AG20443 (cell line): ENCODE data around the gene SPG21.

Source experiments
- DNase-seq: peaks from one replicate; pipeline ENCODE4 v3.0.0; 2012; ENCODE audit warnings: low spot score, mixed read lengths

Gene SPG21

GRCh38 chr15:64938192-64938591 lies 51.5 kb downstream of the SPG21 start:
- DNase-seq = no peak

GRCh38 chr15:64934023-64934422 lies 55.7 kb downstream of the SPG21 start:
- DNase-seq = peak; percentile 4

DNA sequence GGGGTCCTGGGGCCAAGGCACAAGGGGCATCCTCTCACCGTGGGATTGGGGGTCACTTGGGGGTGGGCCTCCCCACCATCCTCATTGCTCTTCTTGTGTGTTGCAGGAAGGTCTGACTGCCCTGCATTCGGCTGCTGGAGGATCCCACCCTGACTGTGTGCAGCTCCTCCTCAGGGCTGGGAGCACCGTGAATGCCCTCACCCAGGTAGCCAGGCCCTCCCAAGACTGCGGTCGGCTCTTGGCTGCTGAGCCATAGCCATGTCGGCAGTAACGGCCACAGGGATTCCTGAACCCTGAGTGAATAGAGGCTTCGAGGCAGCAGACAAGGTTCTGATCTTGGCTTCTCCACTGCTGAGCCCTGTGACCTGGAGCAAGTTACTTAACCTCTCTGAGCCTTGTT lies 58.3 kb downstream of the SPG21 start:
- DNase-seq = peak; percentile 9

DNA sequence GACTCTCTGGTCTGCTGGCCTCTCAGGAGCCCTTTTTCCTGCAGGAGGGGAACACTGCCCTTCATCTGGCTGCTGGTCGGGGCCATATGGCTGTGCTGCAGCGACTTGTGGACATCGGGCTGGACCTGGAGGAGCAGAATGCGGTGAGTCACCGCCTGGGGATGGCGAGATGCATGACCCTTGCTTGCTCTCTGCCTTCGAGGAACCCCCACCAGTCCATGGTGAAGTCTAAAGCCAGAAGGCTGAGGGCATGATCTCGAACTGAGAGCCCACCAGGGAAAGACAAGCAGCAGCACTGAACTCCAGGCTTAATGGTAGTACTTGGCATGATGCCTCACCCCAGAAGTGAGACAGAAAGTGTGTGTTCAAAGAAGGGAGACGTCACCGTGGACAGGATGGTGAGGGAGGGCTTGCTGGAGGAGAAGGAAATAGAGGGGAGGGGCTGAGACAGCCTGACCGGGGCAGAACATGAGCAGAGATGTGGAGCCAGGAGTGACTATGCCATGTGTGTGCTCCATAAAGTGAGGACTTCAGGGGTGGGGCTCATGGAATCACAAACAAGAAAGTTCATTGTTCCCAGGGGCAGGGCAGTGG lies 58.8 kb downstream of the SPG21 start:
- DNase-seq = peak; percentile 69

DNA sequence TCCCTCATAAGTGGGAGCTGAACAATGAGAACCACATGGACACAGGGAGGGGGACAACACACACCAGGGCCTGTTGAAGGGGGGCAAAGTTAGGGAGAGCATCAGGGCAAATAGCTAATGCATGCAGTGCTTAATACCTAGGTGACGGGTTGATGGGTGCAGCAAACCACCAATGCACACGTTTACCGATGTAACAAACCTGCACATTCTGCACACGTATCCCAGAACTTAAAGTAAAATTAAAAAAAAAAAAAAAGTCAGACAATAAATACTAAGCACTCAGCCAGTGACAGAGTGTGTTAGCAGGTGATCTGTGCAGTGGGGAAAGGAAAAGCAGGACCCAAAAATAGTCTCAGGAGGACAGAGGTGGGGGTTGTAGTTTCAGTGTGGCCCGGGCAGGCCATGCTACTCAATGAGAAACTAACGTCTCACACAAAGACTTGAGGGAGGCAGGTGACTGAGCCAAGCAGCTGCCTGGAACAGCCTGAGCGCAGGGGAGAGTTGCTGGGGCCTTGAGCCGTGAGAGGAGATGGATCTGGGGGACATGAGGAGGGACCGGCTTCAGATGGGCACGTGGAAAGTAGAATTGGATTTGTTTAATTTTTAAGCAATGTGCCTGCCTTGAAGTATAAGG lies 59.6 kb downstream of the SPG21 start:
- peak; percentile 2 for DNase-seq

DNA sequence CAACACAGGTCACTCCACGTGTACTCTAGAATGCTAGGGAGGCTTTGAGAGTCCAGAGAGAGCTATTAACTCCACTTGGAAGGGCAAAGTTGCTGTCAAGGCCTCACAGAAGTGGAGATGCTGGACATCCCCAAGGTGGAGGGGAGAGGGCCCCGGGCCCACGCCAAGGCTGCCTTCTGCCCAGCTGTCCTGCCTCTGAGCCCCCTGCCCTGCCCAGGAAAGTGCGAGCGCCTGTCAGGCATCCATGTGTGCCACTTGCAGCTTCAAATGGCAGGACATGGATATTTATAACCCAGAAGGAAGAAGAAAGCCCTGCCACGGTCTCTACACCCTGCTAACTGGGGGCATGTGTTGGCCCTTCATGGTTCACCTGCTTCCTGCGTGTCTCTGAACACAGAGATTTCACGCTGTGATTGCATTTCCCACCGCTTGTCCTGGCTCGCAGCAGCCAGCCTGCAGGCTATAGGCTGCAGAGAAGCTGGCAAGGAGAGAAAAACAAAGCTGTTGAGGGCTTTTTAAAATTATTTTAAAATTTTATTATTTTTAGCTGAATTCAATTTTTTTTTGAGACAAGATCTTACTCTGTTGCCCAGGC lies 61.0 kb downstream of the SPG21 start:
- peak; percentile 2 for DNase-seq

- DNase-seq = no peak
Measured at GRCh38 chr15:64926661-64927060, 63.1 kb downstream of the SPG21 start.

- no peak for DNase-seq
Measured at GRCh38 chr15:64925335-64926330, 64.1 kb downstream of the SPG21 start.

DNA sequence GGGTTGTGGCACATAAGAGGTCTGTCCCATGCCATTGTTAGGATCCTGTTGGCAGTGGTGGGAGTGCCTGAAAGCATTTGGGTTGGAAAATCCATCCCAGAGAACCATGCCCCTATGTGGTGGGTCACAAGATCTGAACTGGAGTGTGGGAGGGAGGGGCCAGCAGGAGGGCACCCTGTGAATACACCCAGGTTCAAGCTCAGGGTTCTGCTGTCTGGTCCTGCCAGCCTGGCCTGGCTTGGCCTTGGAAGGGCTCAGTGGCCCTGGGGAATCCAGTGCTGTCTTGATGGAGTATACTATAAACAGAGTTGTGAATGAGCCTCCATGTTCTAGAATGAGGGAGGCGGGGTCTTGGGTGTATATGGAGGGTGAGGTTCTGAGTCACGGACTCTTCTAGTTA lies 66.2 kb downstream of the SPG21 start:
- no peak for DNase-seq

GRCh38 chr15:64921711-64922110 lies 68.0 kb downstream of the SPG21 start:
- no peak for DNase-seq

DNA sequence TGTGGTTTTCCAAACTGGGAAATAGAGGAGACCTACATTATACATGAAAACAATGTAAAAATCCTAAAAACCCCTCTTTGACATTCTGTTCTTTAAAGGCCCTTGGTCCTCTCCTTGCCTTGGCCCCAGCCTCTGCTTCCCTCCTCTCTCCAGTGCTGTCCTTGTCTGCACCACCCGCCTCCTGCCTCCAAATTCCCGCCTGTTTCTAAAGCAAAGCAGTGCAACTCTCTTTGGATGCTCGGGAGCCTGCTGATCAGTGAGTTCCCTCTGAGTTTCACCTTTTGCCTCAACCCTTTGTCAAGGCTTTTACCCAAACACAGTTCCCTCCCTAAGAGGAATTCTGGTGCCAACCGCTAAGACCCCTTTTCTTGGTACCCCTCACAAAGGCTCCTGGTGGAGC lies 70.0 kb downstream of the SPG21 start:
- DNase-seq = no peak

- DNase-seq = no peak
Measured at GRCh38 chr15:64917211-64917610, 72.5 kb downstream of the SPG21 start.

DNA sequence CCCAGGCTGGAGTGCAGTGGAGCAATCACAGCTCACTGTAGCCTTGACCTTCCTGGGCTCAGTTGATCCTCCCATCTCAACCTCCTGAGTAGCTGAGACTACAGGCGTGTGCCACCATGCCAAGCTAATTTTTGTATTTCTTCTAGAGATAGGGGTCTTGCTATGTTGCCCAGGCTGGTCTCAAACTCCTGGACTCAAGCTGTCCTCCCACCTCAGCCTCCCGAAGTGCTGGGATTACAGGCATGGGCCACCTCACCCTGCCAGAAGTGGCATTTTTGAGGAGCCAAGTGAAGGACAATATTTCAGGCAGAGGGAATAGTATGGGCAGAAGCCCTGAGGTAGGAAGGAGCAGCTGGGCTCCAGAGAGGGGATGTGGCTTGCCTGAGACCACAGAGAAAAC lies 73.3 kb downstream of the SPG21 start:
- no peak for DNase-seq

DNA sequence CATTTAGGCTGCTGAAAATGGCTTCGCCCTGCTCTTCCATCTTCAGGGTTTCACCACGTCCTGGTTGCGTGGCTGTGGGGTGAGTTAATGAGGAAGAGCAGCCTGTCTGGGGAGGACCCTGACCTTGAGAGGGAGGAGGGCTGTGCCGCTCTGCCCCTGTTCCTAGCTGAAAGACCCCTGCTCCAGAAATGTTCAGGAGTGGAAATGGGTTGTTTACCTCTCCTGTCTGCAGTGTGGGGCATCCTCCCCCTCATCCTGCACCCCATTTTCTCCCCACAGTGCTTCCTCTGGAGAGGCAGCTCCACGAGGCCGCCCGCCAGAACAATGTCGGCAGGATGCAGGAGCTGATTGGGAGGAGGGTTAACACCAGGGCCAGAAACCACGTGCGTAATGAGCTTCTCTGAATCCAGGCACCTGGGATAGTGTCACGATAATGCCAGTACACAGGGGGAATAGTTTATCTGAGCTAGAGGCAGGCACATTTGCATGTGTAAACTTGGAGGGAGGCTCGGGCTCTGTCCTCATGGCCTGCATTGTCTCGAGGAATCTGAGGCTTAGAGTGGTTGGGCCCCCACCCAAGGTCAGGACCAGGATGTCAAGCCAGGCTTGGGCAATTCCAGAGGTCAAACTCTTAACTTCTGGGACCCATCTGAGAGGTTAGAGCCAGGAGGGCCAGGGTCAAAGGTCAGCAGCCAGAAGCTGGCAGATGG lies 74.0 kb downstream of the SPG21 start:
- DNase-seq = no peak
